Mucosa of descending colon (tissue), 3 donors: ENCODE results near the gene ARHGAP9. TPM values are rescaled to one million over a fixed set of nuclear protein-coding genes. Genes with fewer than 3 reads are reported as not detected.

Experiments used
- ATAC-seq: fragments of 200-7000 bp; cut with Tn5 transposase; one replicate; pipeline ENCODE4 v1.9.1; 2020; ENCODE audit warnings: mild to moderate bottlenecking, moderate library complexity
- DNase-seq, 3 donors: peaks; one replicate each; pipeline ENCODE4 v3.0.0-alpha.2; 2020
- H3K36me3 ChIP-seq: fragments of 200-600 bp; one replicate; pipeline ENCODE4 v1.8.0; 2021; ENCODE audit warnings: low read depth, mild to moderate bottlenecking
- H3K4me1 ChIP-seq: fragments of 200-600 bp; one replicate; pipeline ENCODE4 v1.8.0; 2021; ENCODE audit warnings: low read depth, mild to moderate bottlenecking
- H3K4me3 ChIP-seq: fragments of 200-600 bp; one replicate; pipeline ENCODE4 v1.8.0; 2021; ENCODE audit warnings: mild to moderate bottlenecking
- H3K9me3 ChIP-seq: fragments of 200-600 bp; one replicate; pipeline ENCODE4 v1.8.0; 2021; ENCODE audit warnings: mild to moderate bottlenecking
- CTCF ChIP-seq: fragments of 200-600 bp; IDR thresholded peaks from one replicate; pipeline ENCODE4 v1.8.0; 2022; ENCODE audit warnings: antibody characterized with exemption, mild to moderate bottlenecking
- intact Hi-C, 2 donors: fragments of 100-400 bp; cut with DNase I in 1 of 2; cut with micrococcal nuclease in 1 of 2; formaldehyde crosslinking; loops; one replicate each; pipeline versions ENCODE4 v1.11.0 to v1.11.1; 2022; cut with DNase I, micrococcal nuclease
- total RNA-seq, 3 donors: library from RNA; stranded (reverse); fragmentation: NEBNext Ultra II Directional in 2 of 3; extraction: Animal tissue kit (Norgen Biotek cat#: 25700) in 2 of 3; gene quantifications; one replicate each; pipeline versions ENCODE4 v1.2.1 to v1.2.4, GENCODE V29; 2021 to 2023
- donor health status: DM: no; HTN: no; CAD: no; lungs with moderate emphysema.
- donor health status: DM: no; HTN: no; CAD: no.
- donor health status: DM: no; HTN: yes; CAD: no.

Gene ARHGAP9
- total RNA-seq, 3 donors from 2014 or later = 8.8 to 18.5 (median 15.0) TPM

GRCh38 chr12:57452937-57453509 is 26.6 kb downstream of the ARHGAP9 start:
- no peaks in the 10 kb centered on the region for H3K4me1 ChIP-seq

GRCh38 chr12:57452181-57452936 is 27.3 kb downstream of the ARHGAP9 start:
- Histone ChIP-seq H3K4me1 (no peaks in the 10 kb centered on the region), H3K4me3 (no peak overlapping the region), H3K36me3 (no peaks in the 10 kb centered on the region), H3K9me3 (no peaks in the 10 kb centered on the region)
- no peak for TF ChIP-seq CTCF
- DNase-seq = no peak
- intact Hi-C loops = loop anchor here (10.0 kb wide), 3 partner anchors 148 to 188 kb away; no protein-coding TSS in a partner anchor
- ATAC-seq = no peak

More at GRCh38 chr12:57452937-57453509, 26.6 kb downstream of the ARHGAP9 start:
- TF ChIP-seq CTCF = peak; percentile 70
- Histone ChIP-seq H3K9me3 (no peaks in the 10 kb centered on the region), H3K36me3 (no peaks in the 10 kb centered on the region), H3K4me3 (no peak overlapping the region)
- peak; percentile 82 for ATAC-seq
- peak in 2 of 3 donors; percentile 84 to 89 for DNase-seq
- intact Hi-C loops = loop anchor here (10.0 kb wide), 3 partner anchors 148 to 188 kb away; no protein-coding TSS in a partner anchor

- H3K9me3 ChIP-seq = no peaks in the 10 kb centered on the region
- intact Hi-C loops = loop anchor here (10.0 kb wide), 3 partner anchors 147 to 187 kb away; no protein-coding TSS in a partner anchor
- DNase-seq (no peak), ATAC-seq (no peak)
- H3K36me3 ChIP-seq = no peaks in the 10 kb centered on the region
- H3K4me3 ChIP-seq = no peak overlapping the region
- H3K4me1 ChIP-seq = no peaks in the 10 kb centered on the region
- no peak for TF ChIP-seq CTCF
Observed at GRCh38 chr12:57451233-57451778, 28.4 kb downstream of the ARHGAP9 start.

GRCh38 chr12:57450057-57450456 is 29.6 kb downstream of the ARHGAP9 start:
- intact Hi-C loops = loop anchor here (10.0 kb wide), 3 partner anchors 145 to 185 kb away; no protein-coding TSS in a partner anchor
- DNase-seq = no peak
- Histone ChIP-seq H3K4me1 (no peaks in the 10 kb centered on the region), H3K4me3 (no peak overlapping the region), H3K36me3 (no peaks in the 10 kb centered on the region), H3K9me3 (no peaks in the 10 kb centered on the region)
- no peak for TF ChIP-seq CTCF
- no peak for ATAC-seq

- intact Hi-C loops = no loop called here
- Histone ChIP-seq H3K4me1 (no peaks in the 10 kb centered on the region), H3K4me3 (no peak overlapping the region), H3K9me3 (no peaks in the 10 kb centered on the region), H3K36me3 (no peaks in the 10 kb centered on the region)
- ATAC-seq (no peak), DNase-seq (no peak)
- TF ChIP-seq CTCF = no peak
Observed at GRCh38 chr12:57449375-57449774, 30.3 kb downstream of the ARHGAP9 start.
